GM06990 (cell line): ENCODE measurements around the gene WBP1L.
A peak's percentile ranks its signal among the peaks of the same experiment; 100 is the strongest.
"Not testable (repeated sequence)": the region's sequence is repeated elsewhere in the genome, so short reads cannot be mapped to it uniquely, and the experiment has no call there.

Experiments used
- DNase-seq: peaks from one replicate; pipeline ENCODE4 v3.0.0-alpha.2; 2011; ENCODE audit not compliant: insufficient read length; ENCODE audit errors: extremely low read depth
- H3K27me3 ChIP-seq: replicated peaks from 2 replicates; pipeline ENCODE4 v1.6.0; 2011; ENCODE audit warnings: low read length; ENCODE audit not compliant: control insufficient read depth, insufficient read depth
- H3K36me3 ChIP-seq: 2 replicates; pipeline ENCODE4 v1.5.1; 2011; ENCODE audit warnings: low read length; ENCODE audit not compliant: control insufficient read depth, insufficient read depth
- H3K4me3 ChIP-seq: replicated peaks from 2 replicates; pipeline ENCODE4 v1.5.1; 2011; ENCODE audit warnings: low read depth, mild to moderate bottlenecking, control low read depth, low read length
- TF ChIP-seq, protein P1 (sequence below): IDR thresholded peaks from 2 replicates; pipeline ENCODE4 v1.5.1; 2011; ENCODE audit warnings: low read length, control low read depth, mild to moderate bottlenecking, inconsistent platforms; ENCODE audit not compliant: insufficient read depth, poor library complexity, severe bottlenecking

Gene WBP1L

DNA sequence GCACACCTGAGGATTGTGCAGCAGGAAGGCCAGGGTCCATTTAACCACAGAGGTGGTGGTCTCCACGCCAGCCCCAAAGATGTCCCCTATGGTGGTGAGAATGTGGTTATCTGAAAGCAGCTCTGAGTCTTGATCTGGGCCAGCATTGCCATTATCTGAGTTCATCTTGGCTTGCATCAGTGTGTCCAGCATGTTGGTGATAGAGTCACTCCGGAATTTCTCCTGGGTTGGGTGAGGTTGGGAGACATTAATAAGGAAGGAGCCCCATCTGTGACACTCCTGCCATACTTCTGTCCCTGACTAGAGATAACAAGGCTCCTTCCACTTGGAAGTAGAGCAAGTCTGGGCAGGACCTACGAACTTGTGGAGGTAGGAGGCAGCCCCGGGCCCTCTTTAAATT is 89.2 kb downstream of the WBP1L start:
- TF ChIP-seq, protein P1, sequence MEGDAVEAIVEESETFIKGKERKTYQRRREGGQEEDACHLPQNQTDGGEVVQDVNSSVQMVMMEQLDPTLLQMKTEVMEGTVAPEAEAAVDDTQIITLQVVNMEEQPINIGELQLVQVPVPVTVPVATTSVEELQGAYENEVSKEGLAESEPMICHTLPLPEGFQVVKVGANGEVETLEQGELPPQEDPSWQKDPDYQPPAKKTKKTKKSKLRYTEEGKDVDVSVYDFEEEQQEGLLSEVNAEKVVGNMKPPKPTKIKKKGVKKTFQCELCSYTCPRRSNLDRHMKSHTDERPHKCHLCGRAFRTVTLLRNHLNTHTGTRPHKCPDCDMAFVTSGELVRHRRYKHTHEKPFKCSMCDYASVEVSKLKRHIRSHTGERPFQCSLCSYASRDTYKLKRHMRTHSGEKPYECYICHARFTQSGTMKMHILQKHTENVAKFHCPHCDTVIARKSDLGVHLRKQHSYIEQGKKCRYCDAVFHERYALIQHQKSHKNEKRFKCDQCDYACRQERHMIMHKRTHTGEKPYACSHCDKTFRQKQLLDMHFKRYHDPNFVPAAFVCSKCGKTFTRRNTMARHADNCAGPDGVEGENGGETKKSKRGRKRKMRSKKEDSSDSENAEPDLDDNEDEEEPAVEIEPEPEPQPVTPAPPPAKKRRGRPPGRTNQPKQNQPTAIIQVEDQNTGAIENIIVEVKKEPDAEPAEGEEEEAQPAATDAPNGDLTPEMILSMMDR: no peak
- Histone ChIP-seq H3K4me3 (no peak overlapping the region), H3K27me3 (peaks cover 2% of the 10 kb centered on the region; the same call in 1 of the 2 replicates), H3K36me3 (no peaks in the 10 kb centered on the region)
- DNase-seq: no peak

DNA sequence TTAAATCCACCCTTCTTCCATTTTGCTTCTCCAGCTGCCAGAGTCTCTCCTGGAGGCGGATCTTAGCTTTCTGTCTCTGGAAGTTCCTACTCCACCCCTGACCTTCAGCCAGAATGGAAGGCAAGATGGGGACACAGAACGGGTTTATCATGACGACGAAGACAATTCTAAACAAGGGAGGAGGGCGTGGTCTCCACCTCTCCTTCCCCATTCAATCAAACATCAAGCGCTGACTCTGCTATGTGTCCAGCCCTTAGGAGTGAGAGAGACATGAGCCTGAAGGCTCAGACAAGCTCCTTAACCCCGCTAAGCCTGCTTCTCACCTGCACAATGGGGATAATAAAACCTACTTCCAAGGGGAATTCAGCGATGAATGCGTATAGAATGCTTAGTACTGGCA is 90.4 kb downstream of the WBP1L start:
- Histone ChIP-seq H3K36me3 (no peaks in the 10 kb centered on the region), H3K27me3 (peaks cover 2% of the 10 kb centered on the region; the same call in 1 of the 2 replicates), H3K4me3 (no peak overlapping the region)
- TF ChIP-seq, protein P1: no peak
- DNase-seq: no peak

DNA sequence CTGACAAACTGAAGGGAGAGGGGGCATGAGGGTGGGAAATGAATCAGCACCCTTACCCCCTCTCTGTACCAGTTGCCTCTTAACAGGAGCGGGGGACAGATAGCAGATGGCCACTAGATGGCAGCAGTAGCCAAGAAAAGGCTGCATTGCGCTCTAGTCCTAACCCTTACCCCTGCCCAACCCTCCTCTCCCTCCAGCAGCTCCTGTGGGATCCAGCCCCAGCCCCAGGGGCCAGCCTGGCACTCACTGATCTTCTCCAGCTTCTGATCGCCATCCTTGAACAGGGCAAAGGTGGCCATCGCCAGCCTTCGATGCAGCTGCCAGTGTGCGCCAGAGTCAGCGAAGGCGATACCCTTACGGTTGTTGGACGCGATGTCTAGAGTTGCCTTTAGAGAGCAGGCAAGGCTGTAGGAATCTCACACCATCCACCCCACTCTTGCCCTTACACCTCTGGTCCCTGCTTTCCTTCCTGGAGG is 91.3 kb downstream of the WBP1L start:
- peak; percentile 37 for DNase-seq
- H3K27me3 ChIP-seq: peaks cover 2% of the 10 kb centered on the region; the same call in 1 of the 2 replicates
- H3K4me3 ChIP-seq: no peak overlapping the region
- TF ChIP-seq, protein P1: peak; percentile 84
- no peaks in the 10 kb centered on the region for H3K36me3 ChIP-seq

DNA sequence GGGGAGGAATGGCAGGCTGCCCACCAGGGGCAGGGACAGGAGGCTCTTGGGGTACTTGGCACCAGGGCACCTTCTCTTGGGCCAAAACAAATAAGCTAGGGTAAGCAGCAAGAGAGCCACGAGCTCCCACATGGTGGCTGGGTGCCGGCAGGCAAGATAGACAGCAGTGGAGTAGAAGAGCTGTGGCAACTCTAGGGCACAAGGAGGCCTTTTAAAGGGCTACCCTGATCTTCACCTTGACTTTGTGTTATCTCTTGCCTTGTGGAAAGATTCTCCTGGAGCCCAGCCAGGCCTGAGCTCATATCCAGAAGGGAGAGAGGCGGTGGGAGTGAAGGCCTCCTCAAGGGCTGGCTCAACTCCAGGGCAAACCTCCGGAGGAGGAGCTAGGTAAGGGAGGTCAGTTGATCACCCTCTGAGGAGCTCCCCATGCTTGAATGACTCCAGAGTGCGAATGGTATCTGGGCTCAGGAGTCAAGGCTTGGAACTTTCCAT is 93.5 kb downstream of the WBP1L start, which contains the start of gene CYP17A1:
TSS of gene CYP17A1 (minus strand) at position 184 of the 492 bp plus-strand sequence. CDS start at position 132, 52 bp downstream.
- Histone ChIP-seq H3K27me3 (peaks cover 2% of the 10 kb centered on the region; the same call in 1 of the 2 replicates), H3K4me3 (no peak within 1 kb of the TSS), H3K36me3 (no peaks in the 10 kb centered on the region)
- DNase-seq: no peak
- TF ChIP-seq, protein P1: no peak

DNA sequence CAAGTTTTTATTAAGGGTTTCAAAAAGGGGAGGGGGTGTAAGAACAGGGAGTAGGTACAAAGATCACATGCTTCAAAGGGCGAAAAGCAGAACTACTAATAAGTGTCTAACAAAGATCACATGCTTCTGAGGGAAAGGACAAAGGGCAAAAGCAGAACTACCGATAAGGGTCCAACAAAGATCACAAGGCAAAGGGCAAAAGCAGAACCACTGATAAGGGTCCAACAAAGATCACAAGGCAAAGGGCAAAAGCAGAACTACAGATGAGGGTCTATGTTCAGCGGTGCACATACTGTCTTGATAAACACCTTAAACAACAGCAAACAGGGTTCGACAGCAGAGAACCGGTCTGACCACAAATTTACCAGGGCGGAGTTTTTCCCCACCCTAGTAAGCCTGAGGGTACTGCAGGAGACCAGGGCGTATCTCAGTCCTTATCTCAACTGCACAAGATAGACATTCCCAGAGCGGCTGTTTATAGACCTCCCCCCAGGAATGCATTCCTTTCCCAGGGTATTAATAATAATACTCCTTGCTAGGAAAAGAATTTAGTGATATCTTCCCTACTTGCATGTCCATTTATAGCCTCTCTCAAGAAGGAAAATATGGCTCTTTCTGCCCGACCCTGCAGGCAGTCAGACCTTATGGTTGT is 94.7 kb downstream of the WBP1L start:
- DNase-seq: not testable (repeated sequence)

DNA sequence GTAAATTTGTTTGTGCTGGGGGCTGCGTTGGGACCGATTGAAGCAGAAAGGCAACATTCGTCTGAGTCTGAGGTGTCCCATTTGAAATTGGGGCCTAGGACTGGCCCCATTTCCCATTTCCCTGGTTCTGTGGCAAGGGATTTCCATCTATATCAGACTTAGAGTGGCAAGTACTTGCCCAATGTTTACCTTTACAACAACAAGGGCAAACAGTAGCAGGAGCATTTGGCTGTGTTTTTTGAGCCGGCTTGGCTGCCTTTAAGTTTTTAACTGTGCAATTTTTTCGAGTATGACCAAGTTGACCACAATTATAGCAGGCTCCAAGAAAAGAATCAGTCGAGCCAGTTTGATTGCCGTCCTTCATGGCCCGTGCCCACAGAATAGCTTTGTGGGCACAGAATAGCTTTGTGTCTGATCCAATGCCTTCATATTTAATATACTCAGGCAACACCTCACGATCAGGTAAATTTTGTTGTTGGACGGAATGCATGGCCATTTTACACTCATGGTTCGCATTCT is 98.1 kb downstream of the WBP1L start:
- TF ChIP-seq, protein P1: no peak
- no peak for DNase-seq
- H3K36me3 ChIP-seq: no peaks in the 10 kb centered on the region
- no peaks in the 10 kb centered on the region for H3K27me3 ChIP-seq
- H3K4me3 ChIP-seq: no peak overlapping the region

More for the DNA sequence above, 94.7 kb downstream of the WBP1L start:
- not testable (repeated sequence) for H3K27me3 ChIP-seq, H3K36me3 ChIP-seq, H3K4me3 ChIP-seq

DNA sequence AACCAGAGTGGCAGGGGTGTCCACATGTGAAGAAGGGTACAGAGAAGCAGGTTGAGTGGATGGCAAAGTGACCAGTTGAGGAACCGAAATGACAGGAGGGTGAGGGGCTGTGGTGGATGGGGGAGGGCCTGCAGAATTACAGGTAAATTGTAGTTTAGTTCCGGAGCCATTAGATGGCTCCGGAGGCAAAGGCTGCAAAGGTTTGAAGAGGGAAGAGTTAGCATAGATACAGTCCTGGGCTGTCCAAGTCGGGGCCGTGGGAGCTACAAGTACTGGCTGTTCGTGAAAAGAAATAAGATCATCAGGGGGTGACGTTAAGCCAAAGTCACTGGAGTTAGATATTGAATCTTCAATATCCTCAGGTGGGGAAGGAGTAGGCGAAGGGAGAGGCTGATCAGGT is 99.4 kb downstream of the WBP1L start:
- not testable (repeated sequence) for H3K36me3 ChIP-seq, H3K4me3 ChIP-seq, DNase-seq, H3K27me3 ChIP-seq

DNA sequence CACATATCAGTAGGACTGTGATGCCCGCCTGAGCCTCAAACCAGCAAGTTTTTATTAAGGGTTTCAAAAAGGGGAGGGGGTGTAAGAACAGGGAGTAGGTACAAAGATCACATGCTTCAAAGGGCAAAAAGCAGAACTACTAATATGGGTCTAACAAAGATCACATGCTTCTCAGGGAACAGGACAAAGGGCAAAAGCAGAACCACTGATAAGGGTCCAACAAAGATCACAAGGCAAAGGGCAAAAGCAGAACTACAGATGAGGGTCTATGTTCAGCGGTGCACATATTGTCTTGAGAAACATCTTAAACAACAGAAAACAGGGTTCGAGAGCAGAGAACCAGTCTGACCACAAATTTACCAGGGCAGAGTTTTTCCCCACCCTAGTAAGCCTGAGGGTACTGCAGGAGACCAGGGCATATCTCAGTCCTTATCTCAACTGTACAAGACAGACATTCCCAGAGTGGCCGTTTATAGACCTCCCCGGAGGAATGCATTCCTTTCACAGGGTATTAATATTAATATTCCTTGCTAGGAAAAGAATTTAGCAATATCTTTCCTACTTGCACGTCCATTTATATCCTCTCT is 100.5 kb downstream of the WBP1L start:
- not testable (repeated sequence) for H3K27me3 ChIP-seq, H3K4me3 ChIP-seq, DNase-seq, H3K36me3 ChIP-seq
